A549 (cell line): ENCODE measurements around the gene CDK17. TPM values are rescaled to one million over a fixed set of nuclear protein-coding genes. Genes with fewer than 3 reads are reported as not detected.

ENCODE experiments used
- ATAC-seq, 2 experiments: fragments of 200-7000 bp in 1 of 2; fragments of >200 bp in 1 of 2; cut with Nextera tagmentation in 1 of 2; cut with Tn5 transposase in 1 of 2; 3 replicates each; pipeline versions ENCODE4 v1.8.0 to v1.9.1; 2018 to 2020; ENCODE audit warnings: mild to moderate bottlenecking in 1 of 2, moderate library complexity in 1 of 2
- CTCF ChIA-PET: fragments of 300-600 bp; sonication (Branson Sonifier 250); formaldehyde crosslinking; extraction: SDS; loops from one replicate; lab custom pipeline; 2021; ENCODE audit warnings: antibody characterized with exemption, inconsistent platforms; lab: Yijun Ruan, JAX
- POLR2A ChIA-PET: fragments of 350-600 bp; formaldehyde crosslinking; extraction: SDS; loops from one replicate; lab custom pipeline; 2021; ENCODE audit warnings: antibody characterized with exemption, inconsistent platforms; lab: Yijun Ruan, JAX
- DNase-seq, 2 experiments: peaks; one replicate each; pipeline versions ENCODE4 v3.0.0 to v3.0.0-alpha.2; 2011 to 2016; ENCODE audit warnings: low read depth in 1 of 2, low spot score in 1 of 2
- FAIRE-seq: peaks from 2 replicates; lab custom pipeline; 2011; peaks lifted over from hg19 to GRCh38; lab: Jason Lieb, UNC
- H3K27ac ChIP-seq, 2 experiments: fragments of >200 bp; sonication (Bioruptor Twin); formaldehyde crosslinking; 3 replicates each; pipeline ENCODE4 v1.5.1; 2016 to 2017
- H3K4me1 ChIP-seq: fragments of >200 bp; sonication (Bioruptor Twin); formaldehyde crosslinking; 3 replicates; pipeline ENCODE4 v1.6.1; 2016
- H3K4me2 ChIP-seq: fragments of >200 bp; sonication (Bioruptor Twin); formaldehyde crosslinking; 3 replicates; pipeline ENCODE4 v1.6.1; 2016
- H3K4me3 ChIP-seq: fragments of >200 bp; sonication (Bioruptor Twin); formaldehyde crosslinking; 3 replicates; pipeline ENCODE4 v1.5.1; 2016
- H3K9me3 ChIP-seq: fragments of >200 bp; sonication (Bioruptor Twin); formaldehyde crosslinking; 3 replicates; pipeline ENCODE4 v1.6.1; 2016
- EHF ChIP-seq: fragments of 250-450 bp; sonication (Bioruptor Pico); IDR thresholded peaks from 2 replicates; pipeline ENCODE4 v1.5.0; 2020; ENCODE audit warnings: mild to moderate bottlenecking
- ESRRA ChIP-seq: fragments of 150-350 bp; IDR thresholded peaks from 2 replicates; pipeline ENCODE4 v1.6.1; 2014; ENCODE audit warnings: mild to moderate bottlenecking, low read length, borderline replicate concordance
- FOXS1 ChIP-seq: fragments of 250-450 bp; sonication (Bioruptor Pico); IDR thresholded peaks from 2 replicates; pipeline ENCODE4 v1.5.0; 2020; ENCODE audit warnings: mild to moderate bottlenecking, moderate library complexity
- JUNB ChIP-seq: fragments of >200 bp; sonication (Bioruptor Twin); formaldehyde crosslinking; IDR thresholded peaks from 2 replicates; pipeline ENCODE4 v1.6.1; 2016
- KDM1A ChIP-seq: fragments of 200-600 bp; sonication (generic); IDR thresholded peaks from 2 replicates; pipeline ENCODE4 v1.6.1; 2016; ENCODE audit warnings: low read depth, mild to moderate bottlenecking
- KDM5A ChIP-seq: fragments of 200-600 bp; sonication (generic); IDR thresholded peaks from 2 replicates; pipeline ENCODE4 v1.6.1; 2016; ENCODE audit warnings: antibody characterized with exemption, mild to moderate bottlenecking
- MAFK ChIP-seq: fragments of 450-650 bp; IDR thresholded peaks from 2 replicates; pipeline ENCODE4 v1.6.1; 2014; ENCODE audit not compliant: partially characterized antibody
- NFE2L2 ChIP-seq: fragments of 150-350 bp; conservative IDR thresholded peaks from 2 replicates; pipeline ENCODE4 v1.6.1; 2014; ENCODE audit warnings: low read length
- POLR2AphosphoS2 ChIP-seq: conservative IDR thresholded peaks from 2 replicates; pipeline ENCODE4 v1.6.1; 2012; ENCODE audit warnings: low read length, improper control_type of control experiment, inconsistent platforms
- RAD21 ChIP-seq, 2 experiments: fragments of >200 bp in 1 of 2; sonication (Bioruptor Twin) in 1 of 2; formaldehyde crosslinking in 1 of 2; IDR thresholded peaks in 1 of 2; conservative IDR thresholded peaks in 1 of 2; 2 replicates in 1 of 2; 3 replicates in 1 of 2; pipeline ENCODE4 v1.6.1; 2012 to 2018; ENCODE audit warnings: inconsistent platforms in 1 of 2
- RARB ChIP-seq: fragments of 250-450 bp; sonication (Bioruptor Pico); IDR thresholded peaks from 2 replicates; pipeline ENCODE4 v1.8.0; 2021; ENCODE audit warnings: mild to moderate bottlenecking, moderate library complexity
- RNF2 ChIP-seq: fragments of 200-600 bp; sonication (generic); IDR thresholded peaks from 2 replicates; pipeline ENCODE4 v1.6.1; 2016; ENCODE audit warnings: low read depth, mild to moderate bottlenecking, antibody characterized with exemption, moderate library complexity, borderline replicate concordance
- SMC3 ChIP-seq: fragments of >200 bp; sonication (Bioruptor Twin); formaldehyde crosslinking; IDR thresholded peaks from 3 replicates; pipeline ENCODE4 v1.6.1; 2018; ENCODE audit warnings: inconsistent platforms
- SREBF2 ChIP-seq: fragments of 450-650 bp; IDR thresholded peaks from 2 replicates; pipeline ENCODE4 v1.6.1; 2014; ENCODE audit warnings: mild to moderate bottlenecking, moderate library complexity
- ZSCAN20 ChIP-seq: fragments of 250-450 bp; sonication (Bioruptor Pico); IDR thresholded peaks from 2 replicates; pipeline ENCODE4 v1.8.0; 2022; ENCODE audit warnings: mild to moderate bottlenecking, moderate library complexity
- WGBS: methylation state at CpG from one replicate; pipeline ENCODE4 v1.1.6; 2017; ENCODE audit errors: missing lambda C conversion rate; 5-methylcytosine and 5-hydroxymethylcytosine counted together
- polyA plus RNA-seq, 4 experiments: library from polyadenylated mRNA; depleted of rRNA in 3 of 4; stranded (reverse); fragments of >200 nt; fragmentation: RNase III in 1 of 4; extraction: RNeasy Plus Mini Kit Qiagen cat#74134 plus additional on column Dnase treatment in 1 of 4; gene quantifications; 2 replicates in 3 of 4; 3 replicates in 1 of 4; pipeline ENCODE4 v1.2.3, GENCODE V29; 2011 to 2017
- TF ChIP-seq, protein P1 (sequence below): fragments of >200 bp; sonication (Bioruptor Twin); formaldehyde crosslinking; IDR thresholded peaks from 2 replicates; pipeline ENCODE4 v1.6.1; 2016
- TF ChIP-seq, protein P2 (sequence below): IDR thresholded peaks from 2 replicates; pipeline ENCODE4 v1.6.1; 2012
- TF ChIP-seq, protein P3 (sequence below): fragments of 250-450 bp; sonication (Bioruptor Pico); IDR thresholded peaks from 2 replicates; pipeline ENCODE4 v1.5.0; 2020; ENCODE audit warnings: low read depth, mild to moderate bottlenecking, moderate library complexity
- TF ChIP-seq, protein P4 (sequence below): IDR thresholded peaks from 2 replicates; pipeline ENCODE4 v1.6.1; 2012
- TF ChIP-seq, protein P5 (sequence below): fragments of 250-450 bp; sonication (Bioruptor Pico); IDR thresholded peaks from 2 replicates; pipeline ENCODE4 v1.5.0; 2021; ENCODE audit warnings: mild to moderate bottlenecking, moderate library complexity, borderline replicate concordance
- TF ChIP-seq, protein P6 (sequence below): IDR thresholded peaks from 2 replicates; pipeline ENCODE4 v1.6.1; 2012; ENCODE audit warnings: low read depth, borderline replicate concordance

The CDK17 gene
- polyA plus RNA-seq, 2 of the 4 experiments (the other 2 are of a cell fraction): 11.4 to 43.5 TPM

DNA sequence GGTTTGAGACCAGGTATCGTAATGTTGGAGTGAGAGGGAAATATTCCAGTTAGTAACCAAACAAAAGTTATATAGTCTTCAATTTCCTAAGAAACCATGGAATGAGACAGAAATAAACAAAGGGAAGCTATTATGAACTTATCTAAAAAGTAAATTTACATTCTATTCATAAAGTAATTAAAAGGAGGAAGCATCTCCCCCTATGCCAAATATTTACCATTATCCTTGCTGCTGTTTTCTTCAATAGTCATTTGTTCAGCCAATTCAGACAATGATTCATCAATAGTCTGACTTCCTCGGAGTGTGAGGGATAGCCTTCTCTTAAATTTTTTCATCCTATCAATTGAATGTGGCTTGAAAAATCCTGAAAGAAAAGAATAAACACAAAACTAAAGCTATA is 65.7 kb downstream of the CDK17 start:
- 74% methylated on average over 2 of the region's 2 CpGs for WGBS
- Histone ChIP-seq H3K4me1 (no peaks in the 10 kb centered on the region), H3K4me2 (no peak overlapping the region), H3K4me3 (no peak overlapping the region), H3K9me3 (peaks cover 15% of the 10 kb centered on the region), H3K27ac (no peak overlapping the region)
- ATAC-seq: no peak
- TF ChIP-seq, protein P1, sequence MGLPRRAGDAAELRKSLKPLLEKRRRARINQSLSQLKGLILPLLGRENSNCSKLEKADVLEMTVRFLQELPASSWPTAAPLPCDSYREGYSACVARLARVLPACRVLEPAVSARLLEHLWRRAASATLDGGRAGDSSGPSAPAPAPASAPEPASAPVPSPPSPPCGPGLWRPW: no peak
- TF ChIP-seq RARB (CRISPR knock-in tag) (no peak), KDM5A (no peak), SREBF2 (no peak), RAD21 (conservative IDR thresholded peaks at IDR 0.05 in 1 of 2, IDR thresholded peaks at IDR 0.05 in 1 of 2) (no peak), POLR2AphosphoS2 (no peak), MAFK (no peak), JUNB (no peak), RNF2 (no peak), KDM1A (no peak), EHF (CRISPR knock-in tag) (no peak), ZSCAN20 (CRISPR knock-in tag) (no peak), NFE2L2 (no peak)
- TF ChIP-seq, protein P2, sequence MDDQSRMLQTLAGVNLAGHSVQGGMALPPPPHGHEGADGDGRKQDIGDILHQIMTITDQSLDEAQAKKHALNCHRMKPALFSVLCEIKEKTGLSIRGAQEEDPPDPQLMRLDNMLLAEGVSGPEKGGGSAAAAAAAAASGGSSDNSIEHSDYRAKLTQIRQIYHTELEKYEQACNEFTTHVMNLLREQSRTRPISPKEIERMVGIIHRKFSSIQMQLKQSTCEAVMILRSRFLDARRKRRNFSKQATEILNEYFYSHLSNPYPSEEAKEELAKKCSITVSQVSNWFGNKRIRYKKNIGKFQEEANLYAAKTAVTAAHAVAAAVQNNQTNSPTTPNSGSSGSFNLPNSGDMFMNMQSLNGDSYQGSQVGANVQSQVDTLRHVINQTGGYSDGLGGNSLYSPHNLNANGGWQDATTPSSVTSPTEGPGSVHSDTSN: no peak
- TF ChIP-seq, protein P3, sequence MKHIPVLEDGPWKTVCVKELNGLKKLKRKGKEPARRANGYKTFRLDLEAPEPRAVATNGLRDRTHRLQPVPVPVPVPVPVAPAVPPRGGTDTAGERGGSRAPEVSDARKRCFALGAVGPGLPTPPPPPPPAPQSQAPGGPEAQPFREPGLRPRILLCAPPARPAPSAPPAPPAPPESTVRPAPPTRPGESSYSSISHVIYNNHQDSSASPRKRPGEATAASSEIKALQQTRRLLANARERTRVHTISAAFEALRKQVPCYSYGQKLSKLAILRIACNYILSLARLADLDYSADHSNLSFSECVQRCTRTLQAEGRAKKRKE (CRISPR knock-in tag): no peak
- TF ChIP-seq, protein P4, sequence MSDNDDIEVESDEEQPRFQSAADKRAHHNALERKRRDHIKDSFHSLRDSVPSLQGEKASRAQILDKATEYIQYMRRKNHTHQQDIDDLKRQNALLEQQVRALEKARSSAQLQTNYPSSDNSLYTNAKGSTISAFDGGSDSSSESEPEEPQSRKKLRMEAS: no peak
- TF ChIP-seq, protein P5, sequence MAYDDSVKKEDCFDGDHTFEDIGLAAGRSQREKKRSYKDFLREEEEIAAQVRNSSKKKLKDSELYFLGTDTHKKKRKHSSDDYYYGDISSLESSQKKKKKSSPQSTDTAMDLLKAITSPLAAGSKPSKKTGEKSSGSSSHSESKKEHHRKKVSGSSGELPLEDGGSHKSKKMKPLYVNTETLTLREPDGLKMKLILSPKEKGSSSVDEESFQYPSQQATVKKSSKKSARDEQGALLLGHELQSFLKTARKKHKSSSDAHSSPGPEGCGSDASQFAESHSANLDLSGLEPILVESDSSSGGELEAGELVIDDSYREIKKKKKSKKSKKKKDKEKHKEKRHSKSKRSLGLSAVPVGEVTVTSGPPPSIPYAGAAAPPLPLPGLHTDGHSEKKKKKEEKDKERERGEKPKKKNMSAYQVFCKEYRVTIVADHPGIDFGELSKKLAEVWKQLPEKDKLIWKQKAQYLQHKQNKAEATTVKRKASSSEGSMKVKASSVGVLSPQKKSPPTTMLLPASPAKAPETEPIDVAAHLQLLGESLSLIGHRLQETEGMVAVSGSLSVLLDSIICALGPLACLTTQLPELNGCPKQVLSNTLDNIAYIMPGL (CRISPR knock-in tag): no peak
- no peak for DNase-seq
- ChIA-PET CTCF (no interaction called here), POLR2A (no interaction called here)
- no peak for FAIRE-seq

DNA sequence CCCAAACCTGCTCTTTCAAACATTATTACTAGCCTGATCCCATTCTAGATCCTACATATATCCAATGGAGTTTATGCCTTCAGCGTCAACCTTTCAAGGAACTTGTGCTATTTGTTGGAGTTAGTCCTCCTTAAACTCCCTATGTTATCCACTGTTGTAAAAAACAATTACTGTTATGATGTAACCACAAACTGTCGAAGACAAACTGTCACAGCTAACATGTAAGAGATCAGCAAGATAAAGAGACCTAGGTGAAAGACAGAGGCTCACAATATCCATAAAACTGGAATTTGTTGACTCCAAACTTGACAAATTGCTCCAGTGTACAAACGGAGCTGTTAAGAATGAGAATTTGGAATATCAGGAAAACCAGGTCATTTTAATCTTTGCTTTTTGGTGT is 70.7 kb downstream of the CDK17 start:
- TF ChIP-seq POLR2AphosphoS2: no peak
- no peak for TF ChIP-seq SMC3
- TF ChIP-seq ESRRA: no peak
- TF ChIP-seq KDM5A: no peak
- TF ChIP-seq, protein P6, sequence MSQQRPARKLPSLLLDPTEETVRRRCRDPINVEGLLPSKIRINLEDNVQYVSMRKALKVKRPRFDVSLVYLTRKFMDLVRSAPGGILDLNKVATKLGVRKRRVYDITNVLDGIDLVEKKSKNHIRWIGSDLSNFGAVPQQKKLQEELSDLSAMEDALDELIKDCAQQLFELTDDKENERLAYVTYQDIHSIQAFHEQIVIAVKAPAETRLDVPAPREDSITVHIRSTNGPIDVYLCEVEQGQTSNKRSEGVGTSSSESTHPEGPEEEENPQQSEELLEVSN: no peak
- TF ChIP-seq FOXS1: no peak
- H3K9me3 ChIP-seq: no peaks in the 10 kb centered on the region
- no peak overlapping the region for H3K4me2 ChIP-seq
- no peak for ATAC-seq
- WGBS: 86% methylated on average over 3 of the region's 3 CpGs
- POLR2A ChIA-PET: no interaction called here
- DNase-seq: no peak
- CTCF ChIA-PET: no interaction called here
- no peaks in the 10 kb centered on the region for H3K4me1 ChIP-seq
- no peak for FAIRE-seq
- no peak overlapping the region for H3K4me3 ChIP-seq
- no peak overlapping the region for H3K27ac ChIP-seq
